H9 (cell line): ENCODE measurements around the gene MRPL57. TPM values are rescaled to one million over a fixed set of nuclear protein-coding genes. Genes with fewer than 3 reads are reported as not detected.
"Not testable (repeated sequence)": the region's sequence is repeated elsewhere in the genome, so short reads cannot be mapped to it uniquely, and the experiment has no call there.

Source experiments
- DNase-seq: peaks from one replicate; pipeline ENCODE4 v3.0.0-alpha.2; 2017
- H2AFZ ChIP-seq: one replicate; pipeline ENCODE4 v1.6.1; 2013; ENCODE audit warnings: mild to moderate bottlenecking, low read length, control low read depth, moderate library complexity
- H2AK5ac ChIP-seq: 2 replicates; pipeline ENCODE4 v1.6.1; 2013; ENCODE audit warnings: low read length, control low read depth, mixed read lengths; ENCODE audit not compliant: insufficient read length
- H2BK120ac ChIP-seq: one replicate; pipeline ENCODE4 v1.6.1; 2013; ENCODE audit warnings: low read depth, mild to moderate bottlenecking, low read length, control low read depth, inconsistent platforms; ENCODE audit not compliant: poor library complexity, severe bottlenecking
- H2BK12ac ChIP-seq: 2 replicates; pipeline ENCODE4 v1.6.1; 2013; ENCODE audit warnings: low read length, control low read depth, mixed read lengths, low read depth; ENCODE audit not compliant: insufficient read length
- H2BK15ac ChIP-seq: 2 replicates; pipeline ENCODE4 v1.6.1; 2013; ENCODE audit warnings: low read depth, low read length, control low read depth
- H2BK20ac ChIP-seq: one replicate; pipeline ENCODE4 v1.6.1; 2013; ENCODE audit warnings: low read depth, mild to moderate bottlenecking, low read length, control low read depth, inconsistent platforms; ENCODE audit not compliant: poor library complexity, severe bottlenecking
- H2BK5ac ChIP-seq: 2 replicates; pipeline ENCODE4 v1.6.1; 2013; ENCODE audit warnings: low read length, control low read depth, mixed read lengths; ENCODE audit not compliant: insufficient read length
- H3K14ac ChIP-seq: 2 replicates; pipeline ENCODE4 v1.6.1; 2013; ENCODE audit warnings: low read length, control low read depth; ENCODE audit not compliant: insufficient read depth
- H3K18ac ChIP-seq: 2 replicates; pipeline ENCODE4 v1.6.1; 2013; ENCODE audit warnings: low read depth, mild to moderate bottlenecking, mixed read lengths, low read length, control low read depth; ENCODE audit not compliant: insufficient read length
- H3K23ac ChIP-seq: 2 replicates; pipeline ENCODE4 v1.6.1; 2013; ENCODE audit warnings: low read length, control low read depth, mixed read lengths, low read depth; ENCODE audit not compliant: insufficient read length
- H3K23me2 ChIP-seq: 2 replicates; pipeline ENCODE4 v1.6.1; 2013; ENCODE audit warnings: low read depth, mild to moderate bottlenecking, mixed read lengths, low read length, control low read depth; ENCODE audit not compliant: insufficient read length, poor library complexity, severe bottlenecking
- H3K27ac ChIP-seq: 2 replicates; pipeline ENCODE4 v1.5.1; 2013; ENCODE audit warnings: low read length, control low read depth, mixed read lengths, low read depth; ENCODE audit not compliant: insufficient read length
- H3K27me3 ChIP-seq: 2 replicates; pipeline ENCODE4 v1.6.1; 2013; ENCODE audit warnings: low read length, control low read depth, inconsistent platforms; ENCODE audit not compliant: insufficient read depth
- H3K4ac ChIP-seq: 2 replicates; pipeline ENCODE4 v1.6.1; 2013; ENCODE audit warnings: low read depth, mild to moderate bottlenecking, control low read depth, inconsistent platforms, low read length, moderate library complexity
- H3K4me1 ChIP-seq: 2 replicates; pipeline ENCODE4 v1.6.1; 2013; ENCODE audit warnings: low read length, control low read depth, inconsistent platforms; ENCODE audit not compliant: insufficient read depth
- H3K4me2 ChIP-seq: 2 replicates; pipeline ENCODE4 v1.6.1; 2013; ENCODE audit warnings: low read length, control low read depth, mixed read lengths; ENCODE audit not compliant: insufficient read length, insufficient read depth
- H3K56ac ChIP-seq: 2 replicates; pipeline ENCODE4 v1.6.1; 2013; ENCODE audit warnings: low read depth, mild to moderate bottlenecking, mixed read lengths, low read length, control low read depth; ENCODE audit not compliant: insufficient read length
- H3K79me1 ChIP-seq: 2 replicates; pipeline ENCODE4 v1.6.1; 2013; ENCODE audit warnings: low read depth, mild to moderate bottlenecking, moderate library complexity, low read length, control low read depth, inconsistent platforms; ENCODE audit not compliant: insufficient read depth, poor library complexity, severe bottlenecking
- H3K79me2 ChIP-seq: 2 replicates; pipeline ENCODE4 v1.6.1; 2013; ENCODE audit warnings: low read length, control low read depth, inconsistent platforms; ENCODE audit not compliant: insufficient read depth
- H3K9ac ChIP-seq: 2 replicates; pipeline ENCODE4 v1.6.1; 2013; ENCODE audit warnings: low read length, control low read depth, mixed read lengths; ENCODE audit not compliant: insufficient read length; ENCODE audit errors: extremely low read depth
- H3K9me3 ChIP-seq: one replicate; pipeline ENCODE4 v1.6.1; 2013; ENCODE audit warnings: low read depth, low read length, inconsistent platforms; ENCODE audit not compliant: control insufficient read depth
- H3T11ph ChIP-seq: one replicate; pipeline ENCODE4 v1.6.1; 2013; ENCODE audit warnings: mild to moderate bottlenecking, low read length, control low read depth, inconsistent platforms
- H4K20me1 ChIP-seq: one replicate; pipeline ENCODE4 v1.6.1; 2013; ENCODE audit not compliant: control insufficient read depth, insufficient read length, insufficient read depth
- H4K5ac ChIP-seq: 2 replicates; pipeline ENCODE4 v1.6.1; 2013; ENCODE audit warnings: low read depth, mild to moderate bottlenecking, mixed read lengths, low read length, control low read depth; ENCODE audit not compliant: insufficient read length
- H4K8ac ChIP-seq: replicated peaks from 2 replicates; pipeline ENCODE4 v1.6.1; 2013; ENCODE audit warnings: low read length, control low read depth, mixed read lengths, low read depth; ENCODE audit not compliant: insufficient read length
- H4K91ac ChIP-seq: 2 replicates; pipeline ENCODE4 v1.6.1; 2013; ENCODE audit warnings: low read depth, mild to moderate bottlenecking, moderate library complexity, mixed read lengths, low read length, control low read depth; ENCODE audit not compliant: insufficient read length
- H3K27ac Mint-ChIP-seq, 3 experiments: 2 replicates in 2 of 3; 3 replicates in 1 of 3; pipeline ENCODE4 v1.8.0; 2020 to 2021; ENCODE audit warnings: mixed read lengths in 3 of 3, mild to moderate bottlenecking in 1 of 3, moderate library complexity in 1 of 3
- H3K27me3 Mint-ChIP-seq: 2 replicates; pipeline ENCODE4 v1.8.0; 2021; ENCODE audit warnings: low read depth, mild to moderate bottlenecking, moderate library complexity, mixed read lengths
- H3K36me3 Mint-ChIP-seq, 3 experiments: 2 replicates in 2 of 3; 3 replicates in 1 of 3; pipeline ENCODE4 v1.8.0; 2020 to 2021; ENCODE audit warnings: low read depth in 3 of 3, mixed read lengths in 3 of 3; ENCODE audit not compliant: insufficient read depth in 1 of 3
- H3K4me1 Mint-ChIP-seq, 2 experiments: 2 replicates each; pipeline ENCODE4 v1.8.0; 2020; ENCODE audit warnings: mixed read lengths in 2 of 2
- H3K4me3 Mint-ChIP-seq, 2 experiments: 2 replicates in 1 of 2; 3 replicates in 1 of 2; pipeline ENCODE4 v1.8.0; 2020 to 2021; ENCODE audit warnings: mild to moderate bottlenecking in 2 of 2, mixed read lengths in 2 of 2, moderate library complexity in 1 of 2
- H3K9me3 Mint-ChIP-seq, 2 experiments: 2 replicates in 1 of 2; 3 replicates in 1 of 2; pipeline ENCODE4 v1.8.0; 2020; ENCODE audit warnings: mild to moderate bottlenecking in 2 of 2, mixed read lengths in 2 of 2, moderate library complexity in 1 of 2
- WGBS: extraction: QIAGEN DNeasy Blood & Tissue Kit; methylation state at CpG from one replicate; pipeline ENCODE4 v1.1.7; 2013; ENCODE audit warnings: missing lambda C conversion rate, low lambda C conversion rate, mixed read lengths; ENCODE audit not compliant: insufficient read length; ENCODE audit errors: extremely low coverage; 5-methylcytosine and 5-hydroxymethylcytosine counted together
- total RNA-seq: library from RNA; stranded (reverse); gene quantifications from 2 replicates; pipeline ENCODE4 v1.2.1, GENCODE V29; 2021
- TF ChIP-seq, protein P1 (sequence below): fragments of 200-600 bp; sonication (generic); conservative IDR thresholded peaks from 3 replicates; pipeline ENCODE4 v1.8.0; 2021; ENCODE audit warnings: antibody characterized with exemption, mild to moderate bottlenecking

MRPL57 gene
- total RNA-seq, 1 experiment from 2014 or later, result 33.2 TPM

GRCh38 chr13:21181671-21182070 lies 5.2 kb downstream of the MRPL57 start:
- Histone ChIP-seq H2AFZ (no peak overlapping the region), H3K56ac (no peak overlapping the region), H2BK15ac (no peak overlapping the region), H3K79me2 (peaks cover 4% of the 10 kb centered on the region; the same call in 1 of the 2 replicates), H3K18ac (no peak overlapping the region), H4K8ac (no peak overlapping the region), H3K27me3 (no peaks in the 10 kb centered on the region), H4K5ac (no peak overlapping the region), H3K23me2 (no peaks in the 10 kb centered on the region), H3K23ac (no peak overlapping the region), H3K4me1 (no peaks in the 10 kb centered on the region; the same call in 1 of the 2 replicates), H3T11ph (no peak overlapping the region), H3K4ac (no peak overlapping the region), H2AK5ac (no peak overlapping the region), H3K79me1 (peaks cover 4% of the 10 kb centered on the region), H2BK20ac (no peak overlapping the region), H4K20me1 (no peaks in the 10 kb centered on the region), H2BK12ac (no peak overlapping the region), H4K91ac (no peak overlapping the region), H3K14ac (no peak overlapping the region), H3K4me2 (no peak overlapping the region), H3K27ac (no peak overlapping the region), H3K9me3 (no peaks in the 10 kb centered on the region), H2BK5ac (no peak overlapping the region), H2BK120ac (no peak overlapping the region), H3K9ac (no peak overlapping the region)
- Mint-ChIP-seq H3K36me3 (peaks cover 17 to 26% (median 25%) of the 10 kb centered on the region in 3 experiments), H3K4me3 (no peak overlapping the region), H3K4me1 (peaks cover 2 to 13% of the 10 kb centered on the region in 2 experiments; a peak in 3 of 4 replicates), H3K27ac (no peak overlapping the region), H3K27me3 (no peaks in the 10 kb centered on the region), H3K9me3 (peaks cover 19 to 34% of the 10 kb centered on the region in 2 experiments; a peak in 4 of 5 replicates)
- no peak for DNase-seq
- WGBS, result no CpG with 5 or more reads among the region's 2 CpGs
- TF ChIP-seq, protein P1, sequence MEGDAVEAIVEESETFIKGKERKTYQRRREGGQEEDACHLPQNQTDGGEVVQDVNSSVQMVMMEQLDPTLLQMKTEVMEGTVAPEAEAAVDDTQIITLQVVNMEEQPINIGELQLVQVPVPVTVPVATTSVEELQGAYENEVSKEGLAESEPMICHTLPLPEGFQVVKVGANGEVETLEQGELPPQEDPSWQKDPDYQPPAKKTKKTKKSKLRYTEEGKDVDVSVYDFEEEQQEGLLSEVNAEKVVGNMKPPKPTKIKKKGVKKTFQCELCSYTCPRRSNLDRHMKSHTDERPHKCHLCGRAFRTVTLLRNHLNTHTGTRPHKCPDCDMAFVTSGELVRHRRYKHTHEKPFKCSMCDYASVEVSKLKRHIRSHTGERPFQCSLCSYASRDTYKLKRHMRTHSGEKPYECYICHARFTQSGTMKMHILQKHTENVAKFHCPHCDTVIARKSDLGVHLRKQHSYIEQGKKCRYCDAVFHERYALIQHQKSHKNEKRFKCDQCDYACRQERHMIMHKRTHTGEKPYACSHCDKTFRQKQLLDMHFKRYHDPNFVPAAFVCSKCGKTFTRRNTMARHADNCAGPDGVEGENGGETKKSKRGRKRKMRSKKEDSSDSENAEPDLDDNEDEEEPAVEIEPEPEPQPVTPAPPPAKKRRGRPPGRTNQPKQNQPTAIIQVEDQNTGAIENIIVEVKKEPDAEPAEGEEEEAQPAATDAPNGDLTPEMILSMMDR, result no peak

DNA sequence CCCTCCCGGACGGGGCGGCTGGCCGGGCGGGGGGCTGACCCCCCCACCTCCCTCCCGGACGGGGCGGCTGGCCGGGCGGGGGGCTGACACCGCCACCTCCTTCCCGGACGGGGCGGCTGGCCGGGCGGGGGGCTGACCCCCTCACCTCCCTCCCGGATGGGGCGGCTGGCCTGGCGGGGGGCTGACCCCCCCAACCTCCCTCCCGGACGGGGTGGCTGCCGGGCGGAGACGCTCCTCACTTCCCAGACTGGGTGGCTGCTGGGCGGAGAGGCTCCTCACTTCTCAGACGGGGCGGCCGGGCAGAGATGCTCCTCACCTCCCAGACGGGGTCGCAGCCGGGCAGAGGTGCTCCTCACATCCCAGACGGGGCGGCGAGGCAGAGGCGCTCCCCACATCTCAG lies 10.0 kb downstream of the MRPL57 start:
- not testable (repeated sequence) for H3K79me2 ChIP-seq, DNase-seq, H3K9ac ChIP-seq, H2BK120ac ChIP-seq, H3K23ac ChIP-seq, H3T11ph ChIP-seq, H2BK5ac ChIP-seq, H3K23me2 ChIP-seq, H3K4me2 ChIP-seq, H3K27me3 Mint-ChIP-seq, H4K5ac ChIP-seq, H3K27ac Mint-ChIP-seq, H3K79me1 ChIP-seq, H3K4me1 ChIP-seq, H2BK20ac ChIP-seq, H3K14ac ChIP-seq, H3K18ac ChIP-seq, H3K36me3 Mint-ChIP-seq, H4K8ac ChIP-seq, H2BK15ac ChIP-seq, H4K20me1 ChIP-seq, H3K4me1 Mint-ChIP-seq, H3K4me3 Mint-ChIP-seq, H2AK5ac ChIP-seq, H3K4ac ChIP-seq, H3K9me3 ChIP-seq, H2BK12ac ChIP-seq, H2AFZ ChIP-seq, H3K27me3 ChIP-seq, H3K56ac ChIP-seq, H3K27ac ChIP-seq, H4K91ac ChIP-seq
- WGBS, result no CpG with 5 or more reads among the region's 35 CpGs
- peaks cover 26 to 30% of the 10 kb centered on the region in 2 experiments; a peak in 4 of 5 replicates for H3K9me3 Mint-ChIP-seq
